Mucosa of rectum (tissue), 2 donors: ENCODE results near the gene CASR.

Source experiments
- H3K27ac ChIP-seq, 2 donors: one replicate each; pipeline ENCODE4 v1.7.0; 2013; ENCODE audit warnings: inconsistent platforms in 2 of 2, low read depth in 2 of 2, low read length in 2 of 2
- H3K27me3 ChIP-seq, 2 donors: one replicate each; pipeline ENCODE4 v1.7.0; 2013; ENCODE audit warnings: low read length in 2 of 2; ENCODE audit not compliant: control insufficient read depth in 2 of 2, insufficient read depth in 2 of 2
- H3K36me3 ChIP-seq, 2 donors: one replicate each; pipeline ENCODE4 v1.7.0; 2013; ENCODE audit warnings: low read length in 2 of 2; ENCODE audit not compliant: control insufficient read depth in 2 of 2, insufficient read depth in 2 of 2
- H3K4me1 ChIP-seq, 2 donors: one replicate each; pipeline ENCODE4 v1.7.0; 2013; ENCODE audit warnings: low read length in 2 of 2, mild to moderate bottlenecking in 1 of 2; ENCODE audit not compliant: control insufficient read depth in 2 of 2, insufficient read depth in 2 of 2
- H3K4me3 ChIP-seq, 2 donors: one replicate each; pipeline ENCODE4 v1.7.0; 2013; ENCODE audit warnings: low read length in 2 of 2
- H3K9ac ChIP-seq, 2 donors: one replicate each; pipeline ENCODE4 v1.7.0; 2013; ENCODE audit warnings: low read length in 2 of 2, low read depth in 1 of 2, mild to moderate bottlenecking in 1 of 2
- H3K9me3 ChIP-seq, 2 donors: one replicate each; pipeline ENCODE4 v1.7.0; 2013; ENCODE audit warnings: low read length in 2 of 2; ENCODE audit not compliant: control insufficient read depth in 2 of 2
- donor health status: healthy.
- donor health status: Normal muscosa, but diverticular disease.

The CASR gene

GRCh38 chr3:122233101-122233952, 49.9 kb downstream of the CASR start:
- Histone ChIP-seq H3K4me3 (peak overlapping the region in 1 of 2 donors; percentile 31), H3K9ac (no peak overlapping the region), H3K27ac (peak overlapping the region in 1 of 2 donors; percentile 57), H3K9me3 (no peaks in the 10 kb centered on the region), H3K36me3 (no peaks in the 10 kb centered on the region), H3K4me1 (no peaks in the 10 kb centered on the region), H3K27me3 (no peaks in the 10 kb centered on the region)

GRCh38 chr3:122234117-122234516, 50.6 kb downstream of the CASR start:
- no peaks in the 10 kb centered on the region for H3K9me3 ChIP-seq
- H3K4me3 ChIP-seq, result no peak overlapping the region
- no peaks in the 10 kb centered on the region for H3K36me3 ChIP-seq
- no peaks in the 10 kb centered on the region for H3K27me3 ChIP-seq
- no peak overlapping the region for H3K9ac ChIP-seq
- H3K27ac ChIP-seq, result no peak overlapping the region
- H3K4me1 ChIP-seq, result no peaks in the 10 kb centered on the region

GRCh38 chr3:122235147-122235546, 51.7 kb downstream of the CASR start:
- H3K27me3 ChIP-seq, result no peaks in the 10 kb centered on the region
- no peak overlapping the region for H3K4me3 ChIP-seq
- no peak overlapping the region for H3K27ac ChIP-seq

GRCh38 chr3:122239112-122239511, 55.6 kb downstream of the CASR start:
- no peaks in the 10 kb centered on the region for H3K27me3 ChIP-seq
- no peaks in the 10 kb centered on the region for H3K9me3 ChIP-seq
- no peak overlapping the region for H3K27ac ChIP-seq
- H3K4me1 ChIP-seq, result no peaks in the 10 kb centered on the region
- H3K36me3 ChIP-seq, result no peaks in the 10 kb centered on the region
- no peak overlapping the region for H3K9ac ChIP-seq
- no peak overlapping the region for H3K4me3 ChIP-seq

More at GRCh38 chr3:122235147-122235546, 51.7 kb downstream of the CASR start:
- Histone ChIP-seq H3K9ac (no peak overlapping the region), H3K4me1 (no peaks in the 10 kb centered on the region), H3K36me3 (no peaks in the 10 kb centered on the region), H3K9me3 (no peaks in the 10 kb centered on the region)

- Histone ChIP-seq H3K27me3 (no peaks in the 10 kb centered on the region), H3K27ac (peak overlapping the region; percentile 15 to 21), H3K9ac (no peak overlapping the region), H3K4me1 (no peaks in the 10 kb centered on the region), H3K4me3 (peak overlapping the region in 1 of 2 donors; percentile 65), H3K9me3 (no peaks in the 10 kb centered on the region), H3K36me3 (no peaks in the 10 kb centered on the region)
These were observed 62.2 kb downstream of the CASR start for GRCh38 chr3:122245513-122246174.

- Histone ChIP-seq H3K36me3 (no peaks in the 10 kb centered on the region), H3K27me3 (no peaks in the 10 kb centered on the region), H3K4me3 (peak overlapping the region in 1 of 2 donors; percentile 65), H3K9me3 (no peaks in the 10 kb centered on the region), H3K9ac (peak overlapping the region in 1 of 2 donors; percentile 36), H3K27ac (peak overlapping the region; percentile 15 to 21), H3K4me1 (no peaks in the 10 kb centered on the region)
These were observed 62.7 kb downstream of the CASR start for GRCh38 chr3:122246199-122246598.

GRCh38 chr3:122247087-122247824, 63.8 kb downstream of the CASR start:
- peak overlapping the region; percentile 15 to 38 for H3K27ac ChIP-seq
- no peak overlapping the region for H3K4me3 ChIP-seq

GRCh38 chr3:122247825-122248185, 64.3 kb downstream of the CASR start:
- no peaks in the 10 kb centered on the region for H3K27me3 ChIP-seq
- H3K9ac ChIP-seq, result no peak overlapping the region
- H3K9me3 ChIP-seq, result no peaks in the 10 kb centered on the region
- H3K4me1 ChIP-seq, result no peaks in the 10 kb centered on the region
- no peak overlapping the region for H3K4me3 ChIP-seq
- no peaks in the 10 kb centered on the region for H3K36me3 ChIP-seq
- no peak overlapping the region for H3K27ac ChIP-seq

More at GRCh38 chr3:122247087-122247824, 63.8 kb downstream of the CASR start:
- Histone ChIP-seq H3K27me3 (no peaks in the 10 kb centered on the region), H3K36me3 (no peaks in the 10 kb centered on the region), H3K4me1 (no peaks in the 10 kb centered on the region), H3K9me3 (no peaks in the 10 kb centered on the region), H3K9ac (no peak overlapping the region)

GRCh38 chr3:122251428-122251827, 68.0 kb downstream of the CASR start:
- Histone ChIP-seq H3K4me3 (no peak overlapping the region), H3K36me3 (no peaks in the 10 kb centered on the region), H3K9me3 (no peaks in the 10 kb centered on the region), H3K9ac (no peak overlapping the region), H3K27ac (no peak overlapping the region), H3K4me1 (no peaks in the 10 kb centered on the region), H3K27me3 (no peaks in the 10 kb centered on the region)

- H3K36me3 ChIP-seq, result no peaks in the 10 kb centered on the region
- no peak overlapping the region for H3K27ac ChIP-seq
- H3K4me3 ChIP-seq, result no peak overlapping the region
- no peak overlapping the region for H3K9ac ChIP-seq
- no peaks in the 10 kb centered on the region for H3K9me3 ChIP-seq
- H3K4me1 ChIP-seq, result no peaks in the 10 kb centered on the region
- H3K27me3 ChIP-seq, result no peaks in the 10 kb centered on the region
These were observed 70.1 kb downstream of the CASR start for GRCh38 chr3:122253581-122253980.
